Measurements from ENCODE around the gene HCN3. TPM values are rescaled to one million over a fixed set of nuclear protein-coding genes. Genes with fewer than 3 reads are reported as not detected.
A peak's percentile ranks its signal among the peaks of the same experiment; 100 is the strongest.
"Not testable (repeated sequence)": the region's sequence is repeated elsewhere in the genome, so short reads cannot be mapped to it uniquely, and the experiment has no call there.

The HCN3 gene
- total and polyA plus RNA-seq, 2 donors = 3.0 to 3.2 TPM

- WGBS = 9% methylated on average over 51 of the region's 51 CpGs
- peak within 1 kb of the TSS; percentile 26 for H3K27ac ChIP-seq (ENCODE audit: low read depth)
- no peaks in the 10 kb centered on the region for H3K36me3 ChIP-seq (ENCODE audit: insufficient read depth)
- no peak for DNase-seq (ENCODE audit: extremely low spot score)
- H3K4me3 ChIP-seq (ENCODE audit: low read depth, low read length) = peak within 1 kb of the TSS; percentile 42
- peaks cover 2% of the 10 kb centered on the region for H3K4me1 ChIP-seq (ENCODE audit: insufficient read depth)
Observed at GRCh38 chr1:155320661-155321617, 43.7 kb downstream of the HCN3 start, which contains the start of gene RUSC1. RUSC1 (plus strand) TSS chr1:155320894; CDS start chr1:155321774, 880 bp downstream.

- Histone ChIP-seq H3K27ac (ENCODE audit: low read depth) (no peak overlapping the region), H3K4me1 (ENCODE audit: insufficient read depth) (peaks cover 2% of the 10 kb centered on the region), H3K36me3 (ENCODE audit: insufficient read depth) (no peaks in the 10 kb centered on the region), H3K4me3 (ENCODE audit: low read depth, low read length) (peak overlapping the region; percentile 69)
- WGBS = 38% methylated on average over 27 of the region's 27 CpGs
- DNase-seq (ENCODE audit: extremely low spot score) = no peak
Observed at GRCh38 chr1:155321639-155322503, 44.6 kb downstream of the HCN3 start.

GRCh38 chr1:155322571-155322952, 45.3 kb downstream of the HCN3 start:
- WGBS = under 1% methylated on average over 28 of the region's 28 CpGs
- DNase-seq (ENCODE audit: extremely low spot score) = no peak
- peaks cover 2% of the 10 kb centered on the region for H3K4me1 ChIP-seq (ENCODE audit: insufficient read depth)
- peak overlapping the region; percentile 93 for H3K27ac ChIP-seq (ENCODE audit: low read depth)
- peak overlapping the region; percentile 69 for H3K4me3 ChIP-seq (ENCODE audit: low read depth, low read length)
- no peaks in the 10 kb centered on the region for H3K36me3 ChIP-seq (ENCODE audit: insufficient read depth)

- Histone ChIP-seq H3K4me3 (ENCODE audit: low read depth, low read length) (peak overlapping the region; percentile 69), H3K4me1 (ENCODE audit: insufficient read depth) (peaks cover 2% of the 10 kb centered on the region), H3K36me3 (ENCODE audit: insufficient read depth) (no peaks in the 10 kb centered on the region), H3K27ac (ENCODE audit: low read depth) (peak overlapping the region; percentile 93)
- WGBS = under 1% methylated on average over 58 of the region's 58 CpGs
- DNase-seq (ENCODE audit: extremely low spot score) = peak; percentile 76
Observed at GRCh38 chr1:155322953-155323728, 45.9 kb downstream of the HCN3 start.

GRCh38 chr1:155323729-155324036, 46.4 kb downstream of the HCN3 start:
- peaks cover 2% of the 10 kb centered on the region for H3K4me1 ChIP-seq (ENCODE audit: insufficient read depth)
- peak overlapping the region; percentile 69 for H3K4me3 ChIP-seq (ENCODE audit: low read depth, low read length)
- DNase-seq (ENCODE audit: extremely low spot score) = peak; percentile 79
- H3K36me3 ChIP-seq (ENCODE audit: insufficient read depth) = no peaks in the 10 kb centered on the region
- WGBS = under 1% methylated on average over 29 of the region's 29 CpGs
- peak overlapping the region; percentile 93 for H3K27ac ChIP-seq (ENCODE audit: low read depth)

- peak; percentile 87 for DNase-seq (ENCODE audit: extremely low spot score)
- H3K4me1 ChIP-seq (ENCODE audit: insufficient read depth) = peaks cover 2% of the 10 kb centered on the region
- under 1% methylated on average over 44 of the region's 44 CpGs for WGBS
- H3K27ac ChIP-seq (ENCODE audit: low read depth) = peak overlapping the region; percentile 93
- H3K4me3 ChIP-seq (ENCODE audit: low read depth, low read length) = peak overlapping the region; percentile 69
- no peaks in the 10 kb centered on the region for H3K36me3 ChIP-seq (ENCODE audit: insufficient read depth)
Observed at GRCh38 chr1:155324037-155324716, 46.9 kb downstream of the HCN3 start.

- H3K4me1 ChIP-seq (ENCODE audit: insufficient read depth) = peaks cover 2% of the 10 kb centered on the region
- peak overlapping the region; percentile 69 for H3K4me3 ChIP-seq (ENCODE audit: low read depth, low read length)
- 7% methylated on average over 59 of the region's 59 CpGs for WGBS
- no peaks in the 10 kb centered on the region for H3K36me3 ChIP-seq (ENCODE audit: insufficient read depth)
- DNase-seq (ENCODE audit: extremely low spot score) = no peak
- peak overlapping the region; percentile 46 for H3K27ac ChIP-seq (ENCODE audit: low read depth)
Observed at GRCh38 chr1:155324717-155325602, 47.7 kb downstream of the HCN3 start.

GRCh38 chr1:155325603-155325893, 48.3 kb downstream of the HCN3 start:
- H3K27ac ChIP-seq (ENCODE audit: low read depth) = no peak overlapping the region
- DNase-seq (ENCODE audit: extremely low spot score) = no peak
- no peaks in the 10 kb centered on the region for H3K36me3 ChIP-seq (ENCODE audit: insufficient read depth)
- H3K4me3 ChIP-seq (ENCODE audit: low read depth, low read length) = peak overlapping the region; percentile 69
- peaks cover under 1% of the 10 kb centered on the region for H3K4me1 ChIP-seq (ENCODE audit: insufficient read depth)
- WGBS = 43% methylated on average over 6 of the region's 6 CpGs

- WGBS = 88% methylated on average over 6 of the region's 6 CpGs
- Histone ChIP-seq H3K27ac (ENCODE audit: low read depth) (no peak overlapping the region), H3K4me1 (ENCODE audit: insufficient read depth) (no peaks in the 10 kb centered on the region), H3K4me3 (ENCODE audit: low read depth, low read length) (no peak overlapping the region), H3K36me3 (ENCODE audit: insufficient read depth) (no peaks in the 10 kb centered on the region)
- DNase-seq (ENCODE audit: extremely low spot score) = no peak
Observed at GRCh38 chr1:155326020-155326526, 48.8 kb downstream of the HCN3 start.

GRCh38 chr1:155326631-155327037, 49.4 kb downstream of the HCN3 start:
- Histone ChIP-seq H3K4me1 (ENCODE audit: insufficient read depth) (no peaks in the 10 kb centered on the region), H3K36me3 (ENCODE audit: insufficient read depth) (no peaks in the 10 kb centered on the region), H3K27ac (ENCODE audit: low read depth) (no peak overlapping the region), H3K4me3 (ENCODE audit: low read depth, low read length) (no peak overlapping the region)
- DNase-seq (ENCODE audit: extremely low spot score) = no peak
- 90% methylated on average over 7 of the region's 7 CpGs for WGBS

- 84% methylated on average over 4 of the region's 4 CpGs for WGBS
- no peaks in the 10 kb centered on the region for H3K36me3 ChIP-seq (ENCODE audit: insufficient read depth)
- no peak overlapping the region for H3K27ac ChIP-seq (ENCODE audit: low read depth)
- no peaks in the 10 kb centered on the region for H3K4me1 ChIP-seq (ENCODE audit: insufficient read depth)
- no peak for DNase-seq (ENCODE audit: extremely low spot score)
- H3K4me3 ChIP-seq (ENCODE audit: low read depth, low read length) = no peak overlapping the region
Observed at GRCh38 chr1:155327981-155328380, 50.7 kb downstream of the HCN3 start.

- not testable (repeated sequence) for H3K4me1 ChIP-seq (ENCODE audit: insufficient read depth); H3K27ac ChIP-seq (ENCODE audit: low read depth); H3K4me3 ChIP-seq (ENCODE audit: low read depth, low read length); DNase-seq (ENCODE audit: extremely low spot score); H3K36me3 ChIP-seq (ENCODE audit: insufficient read depth)
- 75% methylated on average over 7 of the region's 7 CpGs for WGBS
Observed at GRCh38 chr1:155328856-155329255, 51.6 kb downstream of the HCN3 start.
